HL-60 (cell line): ENCODE data around the gene ECSCR.

Source experiments
- SPI1 ChIP-seq: IDR thresholded peaks from 2 replicates; pipeline ENCODE4 v1.6.1; 2012; ENCODE audit warnings: low read depth, mild to moderate bottlenecking, borderline replicate concordance
- TF ChIP-seq, protein P1 (sequence below): IDR thresholded peaks from one replicate; pipeline ENCODE4 v1.5.1; 2011; ENCODE audit warnings: low read length, control low read depth, inconsistent platforms; ENCODE audit not compliant: insufficient read depth

DNA sequence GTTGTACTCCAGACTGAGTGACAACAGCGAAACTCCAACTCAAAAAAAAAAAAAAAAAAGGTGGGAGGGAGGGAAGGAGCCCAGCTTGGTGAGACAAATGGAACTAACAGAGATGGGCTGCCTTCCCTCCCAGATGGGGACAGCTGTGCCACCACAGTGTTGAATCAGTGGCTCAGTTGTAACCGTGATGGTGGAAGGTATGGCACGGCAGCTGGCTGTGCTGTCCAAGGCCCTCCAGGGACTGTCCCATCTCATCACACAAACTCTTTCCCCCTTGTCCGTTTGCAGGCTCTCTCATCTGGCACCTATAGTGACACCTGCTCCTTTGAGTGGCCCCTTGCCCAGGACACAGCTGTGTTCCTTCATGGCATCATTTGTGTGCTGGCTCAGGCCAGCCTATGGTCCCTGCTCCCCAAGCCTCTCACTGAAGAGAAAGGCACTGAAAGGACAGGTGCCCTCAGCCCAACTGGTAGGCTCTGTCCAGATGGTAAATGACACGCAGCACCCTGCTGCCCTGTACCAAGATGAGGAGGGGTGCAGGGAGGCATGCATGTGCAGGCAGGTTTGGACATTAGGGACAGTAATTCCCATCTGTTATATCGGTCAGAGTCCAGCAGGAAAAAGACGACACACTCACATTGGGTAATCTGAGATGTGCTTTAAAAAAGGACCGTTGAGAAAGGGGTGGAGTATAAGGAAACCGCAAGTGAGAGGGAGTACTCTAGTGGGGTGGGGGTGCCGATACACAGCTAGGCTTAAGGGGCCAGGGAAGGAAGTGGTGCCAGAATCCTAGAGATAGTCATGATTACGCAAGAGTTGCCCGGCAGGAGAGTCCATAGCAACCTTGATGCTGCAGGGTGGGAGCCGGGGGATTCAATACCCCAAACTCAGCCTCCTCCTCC is 12.6 kb upstream of the ECSCR start:
- TF ChIP-seq, protein P1, sequence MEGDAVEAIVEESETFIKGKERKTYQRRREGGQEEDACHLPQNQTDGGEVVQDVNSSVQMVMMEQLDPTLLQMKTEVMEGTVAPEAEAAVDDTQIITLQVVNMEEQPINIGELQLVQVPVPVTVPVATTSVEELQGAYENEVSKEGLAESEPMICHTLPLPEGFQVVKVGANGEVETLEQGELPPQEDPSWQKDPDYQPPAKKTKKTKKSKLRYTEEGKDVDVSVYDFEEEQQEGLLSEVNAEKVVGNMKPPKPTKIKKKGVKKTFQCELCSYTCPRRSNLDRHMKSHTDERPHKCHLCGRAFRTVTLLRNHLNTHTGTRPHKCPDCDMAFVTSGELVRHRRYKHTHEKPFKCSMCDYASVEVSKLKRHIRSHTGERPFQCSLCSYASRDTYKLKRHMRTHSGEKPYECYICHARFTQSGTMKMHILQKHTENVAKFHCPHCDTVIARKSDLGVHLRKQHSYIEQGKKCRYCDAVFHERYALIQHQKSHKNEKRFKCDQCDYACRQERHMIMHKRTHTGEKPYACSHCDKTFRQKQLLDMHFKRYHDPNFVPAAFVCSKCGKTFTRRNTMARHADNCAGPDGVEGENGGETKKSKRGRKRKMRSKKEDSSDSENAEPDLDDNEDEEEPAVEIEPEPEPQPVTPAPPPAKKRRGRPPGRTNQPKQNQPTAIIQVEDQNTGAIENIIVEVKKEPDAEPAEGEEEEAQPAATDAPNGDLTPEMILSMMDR = no peak
- TF ChIP-seq SPI1 = peak; percentile 72
